Inflammatory macrophage treated with lipopolysaccharide for 4 hours (primary cell): Measurements from ENCODE around the gene TYMS.

Experiments
- DNase-seq: peaks from one replicate; pipeline ENCODE4 v3.0.0-alpha.2; 2020

Gene TYMS

GRCh38 chr18:657311-658000, at the start of gene TYMS:
TYMS (plus strand) TSS chr18:657653; CDS start chr18:657743, 90 bp downstream.
- DNase-seq = no peak

GRCh38 chr18:607930-608329, 49.5 kb upstream of the TYMS start:
- DNase-seq = no peak

- no peak for DNase-seq
These were observed 47.1 kb upstream of the TYMS start for GRCh38 chr18:610214-610928.

- DNase-seq = no peak
These were observed 45.3 kb upstream of the TYMS start for GRCh38 chr18:612156-612555.

GRCh38 chr18:614193-614592, 43.3 kb upstream of the TYMS start:
- no peak for DNase-seq

DNA sequence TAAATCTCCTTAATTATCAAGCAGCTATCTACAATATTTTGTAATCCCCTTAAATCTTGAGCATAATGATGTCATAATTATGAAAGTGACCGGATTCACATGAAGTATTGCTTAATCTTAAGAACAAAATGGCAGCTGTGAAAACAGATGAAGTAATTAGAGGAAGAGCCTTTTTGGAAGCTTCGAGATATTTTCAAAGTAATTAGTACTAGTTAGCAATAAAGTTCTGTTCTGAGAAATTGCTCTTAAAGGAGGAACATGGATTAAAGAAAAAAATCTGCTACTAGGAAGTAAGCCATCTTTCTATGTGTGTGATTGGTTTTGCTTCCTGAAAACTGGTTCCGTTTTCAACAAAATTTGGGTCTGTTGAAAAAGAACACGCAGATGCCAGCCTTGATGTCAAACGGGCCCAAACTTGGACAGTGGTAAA, 42.3 kb upstream of the TYMS start:
- peak; percentile 85 for DNase-seq

DNA sequence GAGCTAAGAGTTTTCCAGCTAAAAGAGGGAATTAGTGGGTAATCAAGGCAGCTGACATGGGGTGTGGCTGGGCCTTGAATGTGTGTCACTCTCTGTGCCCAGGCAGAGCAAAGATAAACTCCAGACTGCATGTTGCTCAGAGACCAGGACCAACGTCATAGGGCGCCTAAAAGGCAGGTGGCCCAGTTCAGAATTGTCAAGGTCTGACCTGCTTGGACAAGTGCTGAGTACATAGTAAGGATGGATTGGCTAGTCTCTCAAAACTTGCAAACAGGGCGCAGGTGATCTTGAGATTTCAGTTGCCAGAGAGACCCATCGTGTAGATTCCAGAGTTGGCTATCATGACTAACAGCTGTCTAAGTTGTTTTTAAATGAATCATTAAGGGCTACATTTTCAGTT, 41.7 kb upstream of the TYMS start:
- no peak for DNase-seq

- peak; percentile 67 for DNase-seq
These were observed 41.0 kb upstream of the TYMS start for GRCh38 chr18:616380-616995.

- DNase-seq = no peak
These were observed 39.4 kb upstream of the TYMS start for GRCh38 chr18:617970-618504.

GRCh38 chr18:618618-619017, 38.8 kb upstream of the TYMS start:
- no peak for DNase-seq

- DNase-seq = no peak
These were observed 36.0 kb upstream of the TYMS start for GRCh38 chr18:621291-622043.

DNA sequence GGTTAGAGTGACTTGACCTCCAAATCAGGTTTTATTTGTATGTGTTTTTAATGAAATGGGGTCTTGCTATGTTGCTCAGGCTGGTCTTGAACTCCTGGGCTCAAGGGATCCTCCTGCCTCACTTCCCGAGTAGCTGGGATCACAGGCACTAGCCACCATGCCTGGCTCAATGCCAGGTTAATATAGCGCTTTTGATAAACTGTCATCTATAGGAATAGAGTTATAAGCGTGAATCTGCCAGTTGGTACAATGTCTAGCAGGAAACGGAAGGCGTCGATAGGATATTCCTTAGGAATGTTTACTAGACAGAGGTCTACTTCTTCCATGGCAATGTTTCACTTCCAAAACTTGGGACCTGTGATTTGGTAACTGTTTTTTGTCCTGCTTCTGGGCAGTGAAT, 35.2 kb upstream of the TYMS start:
- DNase-seq = no peak

DNA sequence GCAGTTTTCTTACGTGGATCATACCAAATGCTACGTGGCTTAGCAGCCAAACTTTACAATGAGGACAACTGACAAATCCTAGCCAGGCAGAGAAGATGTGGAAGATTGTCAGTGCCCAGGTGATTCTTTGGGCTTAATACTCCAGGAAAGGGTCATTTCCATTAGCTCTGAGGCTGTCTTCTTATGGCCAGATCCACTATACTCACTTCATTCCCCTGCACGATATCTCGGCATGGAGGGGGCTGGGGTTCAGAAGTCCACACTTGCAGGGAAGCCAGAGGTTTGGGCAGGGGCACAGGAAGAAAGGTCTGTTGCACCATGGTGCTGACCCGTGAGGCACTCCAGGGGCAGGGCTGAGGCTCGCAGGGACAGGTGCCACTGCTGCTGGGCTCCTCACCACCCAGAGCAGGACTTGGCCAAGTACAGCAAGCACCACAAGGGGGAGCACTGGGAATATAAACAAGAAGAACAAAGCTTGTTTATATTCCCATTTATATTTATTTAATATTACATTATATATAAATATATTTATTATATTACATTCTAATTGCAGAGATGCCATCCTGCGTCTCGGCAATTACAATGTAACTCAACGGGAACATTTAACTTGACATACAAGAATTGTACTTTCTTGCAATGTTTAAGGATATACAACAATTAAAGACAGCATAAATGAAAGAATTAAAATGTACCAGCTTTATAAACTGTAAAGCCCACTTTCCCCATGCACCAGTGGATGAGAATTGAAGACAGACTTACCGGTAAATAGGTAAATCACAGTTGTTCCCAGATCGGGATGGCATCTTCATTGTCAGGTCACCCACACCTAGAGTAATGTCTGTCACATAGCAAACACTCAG, 33.5 kb upstream of the TYMS start:
- DNase-seq = peak; percentile 63

- DNase-seq = peak; percentile 6
These were observed 30.2 kb upstream of the TYMS start for GRCh38 chr18:627231-627630.

GRCh38 chr18:629269-630150, 27.9 kb upstream of the TYMS start:
- no peak for DNase-seq

GRCh38 chr18:631560-631959, 25.9 kb upstream of the TYMS start:
- DNase-seq = no peak

DNA sequence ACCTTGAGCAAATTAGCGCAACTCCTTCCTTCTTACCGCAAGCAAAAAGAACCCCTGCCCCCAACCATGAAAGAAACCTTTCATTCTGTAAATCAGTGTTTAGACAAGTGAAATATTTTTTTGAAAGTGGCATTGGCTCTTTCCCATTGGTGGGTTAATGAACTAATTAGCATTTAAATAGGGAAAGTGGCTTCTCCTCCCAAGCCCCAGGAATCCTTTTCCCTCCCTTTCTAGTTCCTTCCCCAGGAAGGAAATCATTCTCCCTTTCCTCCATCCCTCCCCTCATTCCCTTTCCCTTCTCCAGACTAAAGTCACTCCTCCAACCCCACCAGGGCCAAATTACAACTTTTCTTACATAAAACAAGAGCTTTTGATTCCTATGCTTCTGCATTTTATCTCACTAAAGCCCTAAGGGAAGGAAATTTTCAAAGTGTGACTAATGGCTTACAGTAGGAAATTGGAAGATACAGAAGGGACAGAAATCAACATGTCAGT, 22.9 kb upstream of the TYMS start:
- no peak for DNase-seq

DNA sequence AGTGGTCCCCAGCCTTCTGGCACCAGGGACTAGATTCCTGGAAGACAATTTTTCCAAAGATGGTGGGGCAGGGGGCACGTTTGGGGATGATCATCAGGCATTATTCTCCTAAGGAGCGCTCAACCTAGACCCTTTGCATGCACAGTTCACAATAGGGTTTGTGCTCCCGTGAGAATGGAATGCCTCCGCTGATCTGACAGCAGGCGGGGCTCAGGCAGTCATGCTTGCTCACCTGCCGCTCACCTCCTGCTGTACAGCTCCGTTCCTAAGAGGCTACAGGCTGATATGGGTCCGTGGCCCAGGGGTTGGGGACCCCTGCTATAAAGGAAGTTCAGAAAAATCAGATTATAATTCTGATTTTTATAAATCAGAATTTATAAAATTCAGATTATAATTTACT, 22.3 kb upstream of the TYMS start:
- no peak for DNase-seq

DNA sequence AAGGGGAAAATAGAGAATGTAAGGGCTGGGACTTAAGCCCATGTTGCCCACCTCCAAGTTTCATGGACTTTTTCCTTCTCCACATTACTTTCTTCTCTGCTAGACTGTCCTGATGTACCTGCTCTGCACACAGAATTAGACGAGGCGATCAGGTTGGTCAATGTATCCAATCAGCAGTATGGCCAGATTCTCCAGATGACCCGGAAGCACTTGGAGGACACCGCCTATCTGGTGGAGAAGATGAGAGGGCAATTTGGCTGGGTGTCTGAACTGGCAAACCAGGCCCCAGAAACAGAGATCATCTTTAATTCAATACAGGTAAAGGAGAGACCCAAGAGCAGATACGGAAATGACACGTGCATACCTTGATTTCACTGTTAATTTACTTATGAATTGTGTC, 16.2 kb upstream of the TYMS start:
- DNase-seq = no peak

DNA sequence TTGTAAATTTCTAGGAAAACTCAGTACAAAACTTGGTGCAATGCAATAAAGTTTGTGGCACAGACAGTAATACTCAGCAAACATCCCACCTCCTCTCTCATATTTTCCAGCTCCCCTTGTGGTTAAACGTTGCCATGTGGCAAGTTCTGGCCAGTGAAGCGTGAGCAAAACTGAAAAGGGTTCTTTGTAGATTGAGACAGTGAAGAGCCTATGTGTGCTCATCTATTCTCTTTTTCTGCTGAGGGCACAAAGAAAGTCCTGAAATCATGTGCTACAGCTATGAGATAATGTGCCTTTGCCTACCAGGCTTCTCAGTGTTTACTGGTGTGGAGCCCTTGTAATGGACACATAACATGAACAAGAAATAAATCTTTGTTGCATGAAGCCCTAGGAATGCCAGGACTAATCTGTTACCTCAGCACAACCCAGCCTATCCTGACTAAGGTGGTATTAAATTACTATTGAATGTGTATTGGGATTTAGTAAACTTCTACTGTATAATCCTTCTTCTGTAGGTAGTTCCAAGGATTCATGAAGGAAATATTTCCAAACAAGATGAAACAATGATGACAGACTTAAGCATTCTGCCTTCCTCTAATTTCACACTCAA, 13.0 kb upstream of the TYMS start:
- no peak for DNase-seq
